ENCODE results near the gene GIGYF2.

The GIGYF2 gene

GRCh38 chr2:232800166-232800565 is 103.0 kb downstream of the GIGYF2 start:
- no peak overlapping the region for H3K4me3 ChIP-seq

GRCh38 chr2:232802091-232802490 is 105.0 kb downstream of the GIGYF2 start:
- TF ChIP-seq CTCF (IDR thresholded peaks at IDR 0.05): no peak
- no peak overlapping the region for H3K27ac ChIP-seq
- H3K4me3 ChIP-seq: no peak overlapping the region
- no peak for DNase-seq (ENCODE audit: low spot score)

More at GRCh38 chr2:232800166-232800565, 103.0 kb downstream of the GIGYF2 start:
- no peak overlapping the region for H3K27ac ChIP-seq
- DNase-seq (ENCODE audit: low spot score): no peak
- TF ChIP-seq CTCF (IDR thresholded peaks at IDR 0.05): no peak

DNA sequence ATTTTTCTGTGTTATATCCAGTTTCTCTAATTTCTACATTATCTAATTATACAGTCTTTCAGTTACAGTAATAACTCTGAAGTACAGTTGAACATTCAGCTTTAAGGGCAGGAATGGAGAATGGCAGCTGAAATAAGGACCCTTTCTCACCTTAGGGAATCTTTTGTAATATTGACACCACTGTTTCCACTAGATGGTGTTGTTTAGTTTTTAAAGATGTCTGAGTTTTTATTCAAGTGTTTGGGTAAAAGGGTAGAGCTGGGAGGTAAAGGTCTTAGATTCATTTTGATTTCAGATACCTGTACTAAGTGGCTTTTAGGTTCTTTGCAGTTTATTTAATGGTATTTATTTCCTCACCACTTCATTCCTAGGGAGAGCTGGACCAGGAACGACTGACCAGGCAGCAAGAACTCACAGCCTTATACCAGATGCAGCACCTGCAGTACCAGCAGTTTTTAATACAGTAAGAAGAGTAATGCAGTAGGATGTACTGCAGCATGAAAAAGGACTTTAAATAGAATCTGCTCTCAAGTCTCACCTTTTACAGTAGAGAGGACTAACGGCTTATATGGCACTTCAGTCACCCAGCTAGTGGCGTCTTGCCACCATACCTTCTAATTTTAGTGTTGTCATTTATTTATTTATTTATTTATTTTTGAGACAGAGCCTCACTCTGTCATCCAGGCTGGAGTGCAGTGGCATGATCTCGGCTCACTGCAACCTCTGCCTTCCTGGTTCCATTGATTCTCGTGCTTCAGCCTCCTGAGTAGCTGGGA is 112.4 kb downstream of the GIGYF2 start:
- no peak for TF ChIP-seq CTCF (IDR thresholded peaks at IDR 0.05)
- Histone ChIP-seq H3K4me3 (no peak overlapping the region), H3K27ac (no peak overlapping the region)
- no peak for DNase-seq (ENCODE audit: low spot score)

DNA sequence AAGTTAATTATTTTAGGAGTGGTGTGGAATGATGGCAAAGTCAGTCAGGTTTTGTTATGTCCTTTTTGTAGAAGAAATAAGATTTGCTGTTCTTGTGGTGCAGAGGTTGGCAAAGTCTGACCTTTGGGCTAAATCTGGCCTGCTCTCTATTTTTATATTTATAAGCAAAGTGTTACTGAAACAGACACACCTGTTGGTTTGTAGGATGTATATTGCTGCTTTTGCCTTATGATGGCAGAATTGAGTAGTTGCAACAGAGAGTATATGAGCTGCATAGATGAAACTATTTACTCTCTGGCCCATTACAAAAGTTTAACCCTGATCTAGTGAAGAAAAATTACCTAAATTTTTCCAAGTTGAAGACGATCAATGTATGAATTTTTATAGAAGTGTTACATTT is 113.3 kb downstream of the GIGYF2 start:
- no peak for TF ChIP-seq CTCF (IDR thresholded peaks at IDR 0.05)
- no peak for DNase-seq (ENCODE audit: low spot score)
- no peak overlapping the region for H3K27ac ChIP-seq

DNA sequence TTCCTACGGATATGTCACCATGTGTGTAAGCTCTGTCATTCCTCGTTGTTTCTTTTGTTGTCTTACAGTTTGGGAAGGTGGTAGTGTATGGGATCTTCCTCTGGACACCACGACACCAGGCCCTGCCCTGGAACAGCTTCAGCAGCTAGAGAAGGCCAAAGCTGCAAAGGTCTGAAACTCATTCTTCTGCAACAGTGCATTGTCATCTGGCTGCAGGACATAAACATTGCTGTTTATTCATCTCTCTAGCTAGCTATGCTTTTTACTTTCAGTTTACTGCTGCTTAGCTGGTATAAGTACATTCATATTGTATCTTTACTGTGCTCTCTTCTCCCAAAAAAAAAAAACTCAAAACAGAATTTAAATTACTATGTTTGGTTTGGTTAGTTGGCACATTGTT is 118.4 kb downstream of the GIGYF2 start:
- DNase-seq (ENCODE audit: low spot score): no peak
- H3K27ac ChIP-seq: no peak overlapping the region
- no peak overlapping the region for H3K4me3 ChIP-seq
- no peak for TF ChIP-seq CTCF (IDR thresholded peaks at IDR 0.05)

More for the DNA sequence above, 113.3 kb downstream of the GIGYF2 start:
- no peak overlapping the region for H3K4me3 ChIP-seq

- DNase-seq (ENCODE audit: low spot score): no peak
- TF ChIP-seq CTCF (IDR thresholded peaks at IDR 0.05): no peak
- no peak overlapping the region for H3K4me3 ChIP-seq
- H3K27ac ChIP-seq: no peak overlapping the region
Measured at GRCh38 chr2:232816657-232817056, 119.5 kb downstream of the GIGYF2 start.

DNA sequence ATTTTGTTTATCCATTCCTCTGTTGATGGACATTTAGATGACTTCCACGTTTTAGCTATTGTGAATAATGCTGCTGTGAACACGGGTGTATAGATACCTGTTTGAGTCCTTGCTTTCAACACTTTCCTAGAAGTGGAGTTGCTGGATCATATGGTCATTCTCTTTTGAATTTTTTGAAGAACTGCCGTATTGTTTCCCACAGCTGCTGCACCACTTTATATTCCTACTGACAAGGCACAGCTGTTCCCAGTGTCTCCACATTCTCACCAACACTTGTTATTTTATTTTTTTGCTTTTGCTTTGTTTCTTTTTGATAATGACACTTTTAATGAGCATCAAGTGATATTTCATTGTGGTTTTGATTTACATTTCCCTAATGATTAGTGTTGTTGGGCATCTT is 120.6 kb downstream of the GIGYF2 start:
- DNase-seq (ENCODE audit: low spot score): no peak
- no peak overlapping the region for H3K27ac ChIP-seq
- H3K4me3 ChIP-seq: no peak overlapping the region
- TF ChIP-seq CTCF (IDR thresholded peaks at IDR 0.05): no peak

All from coronary artery (tissue), 2 donors.